Astrocyte of the cerebellum (primary cell): Measurements from ENCODE around the gene CRYGN.

ENCODE experiments used
- DNase-seq: peaks from one replicate; pipeline ENCODE4 v3.0.0-alpha.2; 2011; ENCODE audit warnings: low read depth
- H3K4me3 ChIP-seq: 2 replicates; pipeline ENCODE4 v1.5.1; 2011; ENCODE audit warnings: mild to moderate bottlenecking, low read depth, low read length, moderate library complexity
- in situ Hi-C: cut with HindIII; loops from 2 replicates; pipeline ENCODE4 v1.10.0; 2017; ENCODE audit warnings: low sequenced_read_pairs
- TF ChIP-seq, protein P1 (sequence below): IDR thresholded peaks from 2 replicates; pipeline ENCODE4 v1.5.1; 2012; ENCODE audit warnings: low read length, low read depth, moderate library complexity, mild to moderate bottlenecking; ENCODE audit errors: missing control alignments

CRYGN gene

DNA sequence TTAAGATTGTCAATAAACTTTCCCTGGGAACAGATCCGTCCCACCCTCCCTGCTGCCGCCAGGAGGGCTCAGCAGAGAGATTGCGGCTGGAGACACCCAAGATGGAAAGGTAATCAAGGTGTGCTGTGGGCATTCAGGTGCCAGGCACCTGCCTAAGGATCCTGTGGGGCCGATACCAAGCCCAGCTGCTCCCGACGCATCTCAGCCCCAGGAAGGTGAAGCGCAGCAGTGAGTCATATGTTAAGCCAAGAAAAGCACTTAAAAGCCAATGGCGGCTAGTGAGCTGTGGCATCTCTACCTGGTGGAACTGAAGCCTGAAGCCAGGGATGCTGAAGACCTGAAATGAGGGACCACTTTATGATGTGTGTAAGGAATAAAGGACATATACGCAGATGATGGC is 36.2 kb downstream of the CRYGN start:
- DNase-seq = no peak
- in situ Hi-C loops = no loop called here
- TF ChIP-seq, protein P1, sequence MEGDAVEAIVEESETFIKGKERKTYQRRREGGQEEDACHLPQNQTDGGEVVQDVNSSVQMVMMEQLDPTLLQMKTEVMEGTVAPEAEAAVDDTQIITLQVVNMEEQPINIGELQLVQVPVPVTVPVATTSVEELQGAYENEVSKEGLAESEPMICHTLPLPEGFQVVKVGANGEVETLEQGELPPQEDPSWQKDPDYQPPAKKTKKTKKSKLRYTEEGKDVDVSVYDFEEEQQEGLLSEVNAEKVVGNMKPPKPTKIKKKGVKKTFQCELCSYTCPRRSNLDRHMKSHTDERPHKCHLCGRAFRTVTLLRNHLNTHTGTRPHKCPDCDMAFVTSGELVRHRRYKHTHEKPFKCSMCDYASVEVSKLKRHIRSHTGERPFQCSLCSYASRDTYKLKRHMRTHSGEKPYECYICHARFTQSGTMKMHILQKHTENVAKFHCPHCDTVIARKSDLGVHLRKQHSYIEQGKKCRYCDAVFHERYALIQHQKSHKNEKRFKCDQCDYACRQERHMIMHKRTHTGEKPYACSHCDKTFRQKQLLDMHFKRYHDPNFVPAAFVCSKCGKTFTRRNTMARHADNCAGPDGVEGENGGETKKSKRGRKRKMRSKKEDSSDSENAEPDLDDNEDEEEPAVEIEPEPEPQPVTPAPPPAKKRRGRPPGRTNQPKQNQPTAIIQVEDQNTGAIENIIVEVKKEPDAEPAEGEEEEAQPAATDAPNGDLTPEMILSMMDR = no peak
- no peak overlapping the region for H3K4me3 ChIP-seq

GRCh38 chr7:151402029-151402835 is 37.7 kb downstream of the CRYGN start:
- H3K4me3 ChIP-seq = no peak overlapping the region
- in situ Hi-C loops = no loop called here
- no peak for DNase-seq
- TF ChIP-seq, protein P1 = peak; percentile 16

DNA sequence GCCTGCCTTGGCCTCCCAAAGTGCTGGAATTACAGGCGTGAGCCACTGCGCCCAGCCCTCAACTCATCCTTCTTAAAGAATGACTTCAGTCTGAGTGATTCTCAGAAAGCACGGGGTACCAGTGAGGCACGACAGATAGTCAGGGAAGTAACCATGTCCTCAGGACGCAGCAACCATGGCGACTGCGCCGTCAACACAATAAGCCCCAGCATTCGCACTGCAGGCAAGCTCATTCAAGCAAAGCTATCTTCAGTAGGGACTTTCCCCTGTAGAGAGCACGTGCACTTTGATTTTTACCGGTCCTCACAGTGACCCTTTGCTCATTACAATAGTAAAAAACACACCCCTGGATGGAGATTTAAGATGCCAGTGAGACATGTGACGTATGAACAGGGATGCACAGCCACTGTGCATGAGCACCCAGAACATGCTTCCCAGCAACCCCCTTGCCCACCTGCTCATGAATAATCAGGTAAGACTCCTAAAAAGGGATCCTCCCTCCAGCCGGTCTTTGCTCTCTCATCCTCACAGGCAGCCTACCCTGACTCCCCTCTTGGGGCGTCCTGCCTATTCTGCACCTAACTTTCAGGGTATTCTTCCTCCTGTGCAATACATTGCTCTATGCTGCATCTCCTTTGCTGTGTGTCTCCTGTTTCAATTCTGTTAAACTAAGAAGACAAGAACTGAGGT is 39.2 kb downstream of the CRYGN start:
- in situ Hi-C loops = no loop called here
- no peak overlapping the region for H3K4me3 ChIP-seq
- TF ChIP-seq, protein P1 = no peak
- no peak for DNase-seq

DNA sequence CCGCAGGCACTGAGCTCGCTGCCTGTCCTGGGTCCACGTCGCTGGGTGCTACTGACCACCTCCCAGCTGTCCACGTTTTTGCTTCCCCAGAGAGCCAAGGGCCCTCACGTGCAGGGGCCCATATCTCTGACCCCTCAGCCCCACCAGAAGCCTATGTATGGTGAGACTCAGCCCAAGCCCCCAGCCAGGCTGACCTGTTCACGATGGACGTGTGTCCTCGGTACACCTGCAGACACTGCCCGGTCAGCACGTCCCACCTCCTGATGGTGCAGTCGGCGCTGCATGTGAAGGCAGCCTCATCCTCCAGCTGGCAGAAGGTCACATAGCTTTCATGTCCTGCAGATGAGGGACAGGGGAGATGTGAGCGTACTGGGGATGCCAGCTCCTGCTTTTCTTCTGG is 40.0 kb downstream of the CRYGN start:
- TF ChIP-seq, protein P1 = no peak
- DNase-seq = no peak
- no peak overlapping the region for H3K4me3 ChIP-seq
- in situ Hi-C loops = no loop called here

- H3K4me3 ChIP-seq = no peak overlapping the region
- TF ChIP-seq, protein P1 = no peak
- DNase-seq = no peak
- in situ Hi-C loops = no loop called here
Measured at GRCh38 chr7:151399305-151399601, 40.7 kb downstream of the CRYGN start.

GRCh38 chr7:151398446-151399304 is 41.3 kb downstream of the CRYGN start:
- TF ChIP-seq, protein P1 = peak; percentile 3
- DNase-seq = no peak
- in situ Hi-C loops = no loop called here
- no peak overlapping the region for H3K4me3 ChIP-seq
